C4-2B (cell line): ENCODE results near the gene PCDHA1.
"Not testable (repeated sequence)": the region's sequence is repeated elsewhere in the genome, so short reads cannot be mapped to it uniquely, and the experiment has no call there.

Experiments
- ZFX ChIP-seq: fragments of 450-650 bp; IDR thresholded peaks from 2 replicates; pipeline ENCODE4 v1.6.1; 2017
- TF ChIP-seq, protein P1 (sequence below): fragments of 450-650 bp; conservative IDR thresholded peaks from 2 replicates; pipeline ENCODE4 v1.5.1; 2017; ENCODE audit warnings: mild to moderate bottlenecking

DNA sequence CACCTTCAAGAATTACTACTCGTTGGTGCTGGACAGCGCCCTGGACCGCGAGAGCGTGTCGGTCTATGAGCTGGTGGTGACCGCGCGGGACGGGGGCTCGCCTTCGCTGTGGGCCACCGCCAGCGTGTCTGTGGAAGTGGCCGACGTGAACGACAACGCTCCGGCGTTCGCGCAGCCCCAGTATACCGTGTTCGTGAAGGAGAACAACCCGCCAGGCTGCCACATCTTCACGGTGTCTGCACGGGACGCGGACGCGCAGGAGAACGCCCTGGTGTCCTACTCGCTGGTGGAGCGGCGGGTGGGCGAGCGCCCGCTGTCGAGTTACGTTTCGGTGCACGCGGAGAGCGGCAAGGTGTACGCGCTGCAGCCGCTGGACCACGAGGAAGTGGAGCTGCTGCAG, 37.0 kb downstream of the PCDHA1 start:
- TF ChIP-seq, protein P1, sequence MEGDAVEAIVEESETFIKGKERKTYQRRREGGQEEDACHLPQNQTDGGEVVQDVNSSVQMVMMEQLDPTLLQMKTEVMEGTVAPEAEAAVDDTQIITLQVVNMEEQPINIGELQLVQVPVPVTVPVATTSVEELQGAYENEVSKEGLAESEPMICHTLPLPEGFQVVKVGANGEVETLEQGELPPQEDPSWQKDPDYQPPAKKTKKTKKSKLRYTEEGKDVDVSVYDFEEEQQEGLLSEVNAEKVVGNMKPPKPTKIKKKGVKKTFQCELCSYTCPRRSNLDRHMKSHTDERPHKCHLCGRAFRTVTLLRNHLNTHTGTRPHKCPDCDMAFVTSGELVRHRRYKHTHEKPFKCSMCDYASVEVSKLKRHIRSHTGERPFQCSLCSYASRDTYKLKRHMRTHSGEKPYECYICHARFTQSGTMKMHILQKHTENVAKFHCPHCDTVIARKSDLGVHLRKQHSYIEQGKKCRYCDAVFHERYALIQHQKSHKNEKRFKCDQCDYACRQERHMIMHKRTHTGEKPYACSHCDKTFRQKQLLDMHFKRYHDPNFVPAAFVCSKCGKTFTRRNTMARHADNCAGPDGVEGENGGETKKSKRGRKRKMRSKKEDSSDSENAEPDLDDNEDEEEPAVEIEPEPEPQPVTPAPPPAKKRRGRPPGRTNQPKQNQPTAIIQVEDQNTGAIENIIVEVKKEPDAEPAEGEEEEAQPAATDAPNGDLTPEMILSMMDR: not testable (repeated sequence)
- not testable (repeated sequence) for TF ChIP-seq ZFX
